Common myeloid progenitor, CD34-positive (primary cell): ENCODE data around the gene GNG13.
"Not testable (repeated sequence)": the region's sequence is repeated elsewhere in the genome, so short reads cannot be mapped to it uniquely, and the experiment has no call there.

Experiments used
- CTCF ChIA-PET: fragments of 350-600 bp; sonication (Branson Sonifier 250); formaldehyde crosslinking; loops from one replicate; lab custom pipeline; 2021; ENCODE audit warnings: antibody characterized with exemption; lab: Charles Lee
- POLR2A ChIA-PET: fragments of 350-600 bp; sonication (Branson Sonifier 250); formaldehyde crosslinking; loops from one replicate; lab custom pipeline; 2021; ENCODE audit warnings: antibody characterized with exemption; lab: Charles Lee
- DNase-seq, 3 donors: peaks; one replicate each; pipeline versions ENCODE4 v3.0.0 to v3.0.0-alpha.2; 2013
- H3K27ac ChIP-seq, 2 experiments: 1 replicate in 1 of 2; 2 replicates in 1 of 2; pipeline ENCODE4 v1.7.0; 2013; ENCODE audit warnings: inconsistent platforms in 2 of 2, low read length in 2 of 2, mild to moderate bottlenecking in 2 of 2, low read depth in 1 of 2, moderate library complexity in 1 of 2; ENCODE audit not compliant: severe bottlenecking in 2 of 2, insufficient read depth in 1 of 2, poor library complexity in 1 of 2
- H3K27me3 ChIP-seq, 5 experiments: replicated peaks in 2 of 5; 1 replicate in 3 of 5; 2 replicates in 2 of 5; pipeline versions ENCODE4 v1.6.1 to v1.7.0; 2013; ENCODE audit warnings: low read length in 4 of 5, mild to moderate bottlenecking in 2 of 5, moderate library complexity in 2 of 5, inconsistent platforms in 1 of 5; ENCODE audit not compliant: insufficient read depth in 5 of 5, control insufficient read depth in 4 of 5
- H3K36me3 ChIP-seq, 4 experiments: 1 replicate in 2 of 4; 2 replicates in 2 of 4; pipeline versions ENCODE4 v1.6.1 to v1.7.0; 2013; ENCODE audit warnings: low read length in 3 of 4, control low read depth in 1 of 4, mild to moderate bottlenecking in 1 of 4; ENCODE audit not compliant: control insufficient read depth in 4 of 4, insufficient read depth in 4 of 4
- H3K4me1 ChIP-seq, 4 experiments: 1 replicate in 3 of 4; 2 replicates in 1 of 4; pipeline versions ENCODE4 v1.6.1 to v1.7.1; 2013; ENCODE audit warnings: low read length in 3 of 4, mild to moderate bottlenecking in 3 of 4, control low read depth in 1 of 4, inconsistent platforms in 1 of 4, moderate library complexity in 1 of 4; ENCODE audit not compliant: control insufficient read depth in 4 of 4, insufficient read depth in 4 of 4; ENCODE audit errors: control extremely low read depth in 1 of 4
- H3K4me3 ChIP-seq, 7 experiments: 1 replicate in 4 of 7; 2 replicates in 3 of 7; pipeline versions ENCODE4 v1.5.1 to v1.7.0; 2013; ENCODE audit warnings: mild to moderate bottlenecking in 7 of 7, low read length in 6 of 7, moderate library complexity in 6 of 7, inconsistent platforms in 2 of 7, low read depth in 2 of 7, control low read depth in 1 of 7; ENCODE audit not compliant: insufficient read depth in 4 of 7, control insufficient read depth in 1 of 7; ENCODE audit errors: extremely low read depth in 1 of 7
- H3K9me3 ChIP-seq, 5 experiments: 1 replicate in 4 of 5; 2 replicates in 1 of 5; pipeline versions ENCODE4 v1.6.1 to v1.7.1; 2013; ENCODE audit warnings: low read length in 4 of 5, mild to moderate bottlenecking in 2 of 5, inconsistent platforms in 1 of 5, low read depth in 1 of 5, moderate library complexity in 1 of 5; ENCODE audit not compliant: control insufficient read depth in 4 of 5, insufficient read depth in 2 of 5; ENCODE audit errors: control extremely low read depth in 1 of 5
- WGBS: methylation state at CpG from one replicate; pipeline ENCODE4 v1.1.5; 2013; ENCODE audit not compliant: insufficient coverage; 5-methylcytosine and 5-hydroxymethylcytosine counted together

Gene GNG13

GRCh38 chr16:824601-825000 is 24.1 kb upstream of the GNG13 start:
- no peak overlapping the region for H3K4me3 ChIP-seq
- H3K27ac ChIP-seq, result no peak overlapping the region
- ChIA-PET CTCF (no interaction called here), POLR2A (no interaction called here)
- H3K36me3 ChIP-seq, result no peaks in the 10 kb centered on the region
- H3K4me1 ChIP-seq, result peaks cover 3 to 19% (median 5%) of the 10 kb centered on the region in 4 experiments
- no peaks in the 10 kb centered on the region for H3K9me3 ChIP-seq
- H3K27me3 ChIP-seq, result peaks cover 0 to 20% (median 0%) of the 10 kb centered on the region in 5 experiments
- no peak for DNase-seq
- WGBS, result 97% methylated on average over 24 of the region's 25 CpGs

- Histone ChIP-seq H3K9me3 (no peaks in the 10 kb centered on the region), H3K4me1 (peaks cover 3 to 23% (median 9%) of the 10 kb centered on the region in 4 experiments), H3K36me3 (no peaks in the 10 kb centered on the region), H3K27me3 (peaks cover 0 to 20% (median 0%) of the 10 kb centered on the region in 5 experiments), H3K27ac (no peak overlapping the region), H3K4me3 (no peak overlapping the region)
- ChIA-PET CTCF (no interaction called here), POLR2A (no interaction called here)
- no peak for DNase-seq
- 93% methylated on average over 22 of the region's 22 CpGs for WGBS
Measured at GRCh38 chr16:824194-824593, 23.7 kb upstream of the GNG13 start.

GRCh38 chr16:822909-823297 is 22.4 kb upstream of the GNG13 start:
- ChIA-PET CTCF (no interaction called here), POLR2A (no interaction called here)
- H3K9me3 ChIP-seq, result peaks cover 0 to 3% (median 0%) of the 10 kb centered on the region in 5 experiments
- no peak for DNase-seq
- H3K4me3 ChIP-seq, result no peak overlapping the region
- H3K4me1 ChIP-seq, result peaks cover 7 to 28% (median 11%) of the 10 kb centered on the region in 4 experiments
- no peaks in the 10 kb centered on the region for H3K36me3 ChIP-seq
- H3K27ac ChIP-seq, result no peak overlapping the region
- WGBS, result 100% methylated on average over 3 of the region's 9 CpGs
- peaks cover 0 to 30% (median 2%) of the 10 kb centered on the region in 5 experiments for H3K27me3 ChIP-seq

GRCh38 chr16:822174-822908 is 21.8 kb upstream of the GNG13 start:
- ChIA-PET POLR2A (no interaction called here), CTCF (interaction anchor here (0.6 kb wide), 1 partner anchor 66 kb away, joined by 3 read pairs; no protein-coding TSS in a partner anchor)
- Histone ChIP-seq H3K4me1 (peaks cover 7 to 28% (median 14%) of the 10 kb centered on the region in 4 experiments), H3K4me3 (no peak overlapping the region), H3K36me3 (no peaks in the 10 kb centered on the region), H3K27ac (no peak overlapping the region), H3K9me3 (peaks cover 0 to 3% (median 0%) of the 10 kb centered on the region in 5 experiments), H3K27me3 (peaks cover 0 to 35% (median 4%) of the 10 kb centered on the region in 5 experiments)
- no peak for DNase-seq
- WGBS, result 95% methylated on average over 21 of the region's 21 CpGs

- H3K27ac ChIP-seq, result no peak overlapping the region
- ChIA-PET POLR2A (no interaction called here), CTCF (interaction anchor here (0.6 kb wide), 1 partner anchor 66 kb away, joined by 3 read pairs; no protein-coding TSS in a partner anchor)
- H3K4me1 ChIP-seq, result peaks cover 7 to 28% (median 15%) of the 10 kb centered on the region in 4 experiments
- no peak for DNase-seq
- no peak overlapping the region for H3K4me3 ChIP-seq
- 89% methylated on average over 8 of the region's 13 CpGs for WGBS
- H3K27me3 ChIP-seq, result peaks cover 0 to 41% (median 4%) of the 10 kb centered on the region in 5 experiments
- peaks cover 0 to 3% (median 0%) of the 10 kb centered on the region in 5 experiments for H3K9me3 ChIP-seq
- H3K36me3 ChIP-seq, result no peaks in the 10 kb centered on the region
Measured at GRCh38 chr16:821751-822150, 21.2 kb upstream of the GNG13 start.

- 92% methylated on average over 11 of the region's 12 CpGs for WGBS
- no peak for DNase-seq
- H3K36me3 ChIP-seq, result no peaks in the 10 kb centered on the region
- ChIA-PET CTCF (no interaction called here), POLR2A (no interaction called here)
- peaks cover 0 to 3% (median 0%) of the 10 kb centered on the region in 5 experiments for H3K9me3 ChIP-seq
- no peak overlapping the region for H3K27ac ChIP-seq
- no peak overlapping the region for H3K4me3 ChIP-seq
- H3K27me3 ChIP-seq, result peaks cover 0 to 51% (median 4%) of the 10 kb centered on the region in 5 experiments
- peaks cover 7 to 28% (median 15%) of the 10 kb centered on the region in 4 experiments for H3K4me1 ChIP-seq
Measured at GRCh38 chr16:820748-821147, 20.2 kb upstream of the GNG13 start.

- POLR2A ChIA-PET, result not testable (repeated sequence)
Measured at GRCh38 chr16:820044-820408, 19.5 kb upstream of the GNG13 start.

More at GRCh38 chr16:820044-820408, 19.5 kb upstream of the GNG13 start:
- not testable (repeated sequence) for H3K36me3 ChIP-seq, DNase-seq, H3K9me3 ChIP-seq, H3K27ac ChIP-seq
- Histone ChIP-seq H3K27me3 (peaks cover 0 to 47% (median 4%) of the 10 kb centered on the region in 5 experiments), H3K4me1 (peaks cover 7 to 24% (median 15%) of the 10 kb centered on the region in 4 experiments), H3K4me3 (peak overlapping the region in 2 of 7 experiments; percentile 34 to 56)
- WGBS, result 35% methylated on average over 8 of the region's 10 CpGs
- CTCF ChIA-PET, result interaction anchor here (1.5 kb wide), 1 partner anchor 283 kb away, joined by 4 read pairs; no protein-coding TSS in a partner anchor
